ENCODE results near the gene DARS1.

DARS1 gene

DNA sequence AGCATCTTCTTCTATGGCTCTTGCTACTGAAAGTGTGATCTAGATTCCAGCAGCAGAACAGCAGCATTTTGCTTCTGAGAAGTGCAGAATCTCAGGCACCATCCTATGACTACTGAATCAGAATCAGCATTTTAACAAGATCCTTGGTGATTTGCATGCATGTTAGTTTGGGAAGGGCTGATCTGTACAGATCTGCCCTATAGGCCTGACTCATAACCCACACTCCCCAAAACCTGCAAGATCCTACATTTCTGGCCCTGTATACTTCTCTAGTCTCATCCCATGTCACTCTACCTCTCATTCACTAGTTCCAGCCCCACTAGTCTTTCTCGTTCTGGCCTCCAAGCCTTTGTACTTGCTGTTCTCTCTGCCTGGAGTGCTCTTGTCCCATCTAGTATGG lies 15.7 kb upstream of the DARS1 start (continued):
- TF ChIP-seq ZNF292 (tag by site-specific recombination; IDR thresholded peaks at IDR 0.05; ENCODE audit: borderline replicate concordance, low read depth) (no peak), FEZF1 (tag by site-specific recombination; IDR thresholded peaks at IDR 0.05) (no peak), ZNF585B (tag by site-specific recombination; IDR thresholded peaks at IDR 0.05) (no peak), ZBTB1 (tag by site-specific recombination; IDR thresholded peaks at IDR 0.05) (no peak), ZNF830 (tag by site-specific recombination; IDR thresholded peaks at IDR 0.05; ENCODE audit: low read depth) (no peak), KLF1 (tag by site-specific recombination; IDR thresholded peaks at IDR 0.05) (no peak)
- TF ChIP-seq, protein P1, sequence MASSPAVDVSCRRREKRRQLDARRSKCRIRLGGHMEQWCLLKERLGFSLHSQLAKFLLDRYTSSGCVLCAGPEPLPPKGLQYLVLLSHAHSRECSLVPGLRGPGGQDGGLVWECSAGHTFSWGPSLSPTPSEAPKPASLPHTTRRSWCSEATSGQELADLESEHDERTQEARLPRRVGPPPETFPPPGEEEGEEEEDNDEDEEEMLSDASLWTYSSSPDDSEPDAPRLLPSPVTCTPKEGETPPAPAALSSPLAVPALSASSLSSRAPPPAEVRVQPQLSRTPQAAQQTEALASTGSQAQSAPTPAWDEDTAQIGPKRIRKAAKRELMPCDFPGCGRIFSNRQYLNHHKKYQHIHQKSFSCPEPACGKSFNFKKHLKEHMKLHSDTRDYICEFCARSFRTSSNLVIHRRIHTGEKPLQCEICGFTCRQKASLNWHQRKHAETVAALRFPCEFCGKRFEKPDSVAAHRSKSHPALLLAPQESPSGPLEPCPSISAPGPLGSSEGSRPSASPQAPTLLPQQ (tag by site-specific recombination; IDR thresholded peaks at IDR 0.05), result no peak

DNA sequence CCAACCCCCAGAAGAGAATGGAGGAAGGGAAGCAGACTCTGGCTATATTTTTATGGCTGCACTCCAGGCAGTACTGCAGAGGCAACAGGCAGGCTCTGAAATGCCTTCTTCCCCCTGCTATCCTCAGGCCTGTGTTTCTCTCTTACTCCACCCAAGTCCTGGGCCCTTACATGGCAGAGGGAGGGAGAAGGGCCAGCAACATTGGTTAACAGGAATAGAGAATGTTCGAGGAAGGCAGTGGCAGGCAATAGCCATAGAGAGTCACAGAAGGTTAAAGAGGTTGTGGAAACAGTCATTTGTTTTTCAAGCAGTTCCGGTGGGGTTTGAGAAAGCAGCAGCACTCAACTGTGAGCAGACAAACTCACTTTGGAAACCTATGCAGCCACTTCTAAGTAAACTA lies 15.1 kb upstream of the DARS1 start:
- Histone ChIP-seq H3K4me3 (ENCODE audit: low read depth, low read length) (no peak overlapping the region), H3K36me3 (ENCODE audit: control insufficient read depth in 2 of 2, insufficient read depth in 1 of 2, low read length in 2 of 2) (no peaks in the 10 kb centered on the region), H3K27ac (ENCODE audit: extremely low read depth, low read depth, low read length) (no peak overlapping the region), H3K4me1 (ENCODE audit: control insufficient read depth, insufficient read depth, low read length) (no peaks in the 10 kb centered on the region), H3K9me3 (ENCODE audit: control insufficient read depth, insufficient read depth, low read depth, low read length) (no peaks in the 10 kb centered on the region)
- CTCF ChIA-PET, result no interaction called here
- TF ChIP-seq, protein P2, sequence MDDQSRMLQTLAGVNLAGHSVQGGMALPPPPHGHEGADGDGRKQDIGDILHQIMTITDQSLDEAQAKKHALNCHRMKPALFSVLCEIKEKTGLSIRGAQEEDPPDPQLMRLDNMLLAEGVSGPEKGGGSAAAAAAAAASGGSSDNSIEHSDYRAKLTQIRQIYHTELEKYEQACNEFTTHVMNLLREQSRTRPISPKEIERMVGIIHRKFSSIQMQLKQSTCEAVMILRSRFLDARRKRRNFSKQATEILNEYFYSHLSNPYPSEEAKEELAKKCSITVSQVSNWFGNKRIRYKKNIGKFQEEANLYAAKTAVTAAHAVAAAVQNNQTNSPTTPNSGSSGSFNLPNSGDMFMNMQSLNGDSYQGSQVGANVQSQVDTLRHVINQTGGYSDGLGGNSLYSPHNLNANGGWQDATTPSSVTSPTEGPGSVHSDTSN (CRISPR knock-in tag; IDR thresholded peaks at IDR 0.05), result no peak
- no peak for TF ChIP-seq ZNF133 (tag by site-specific recombination; IDR thresholded peaks at IDR 0.05)
- no peak for TF ChIP-seq ZFHX2 (tag by site-specific recombination; conservative IDR thresholded peaks at IDR 0.05)
- TF ChIP-seq, protein P3, sequence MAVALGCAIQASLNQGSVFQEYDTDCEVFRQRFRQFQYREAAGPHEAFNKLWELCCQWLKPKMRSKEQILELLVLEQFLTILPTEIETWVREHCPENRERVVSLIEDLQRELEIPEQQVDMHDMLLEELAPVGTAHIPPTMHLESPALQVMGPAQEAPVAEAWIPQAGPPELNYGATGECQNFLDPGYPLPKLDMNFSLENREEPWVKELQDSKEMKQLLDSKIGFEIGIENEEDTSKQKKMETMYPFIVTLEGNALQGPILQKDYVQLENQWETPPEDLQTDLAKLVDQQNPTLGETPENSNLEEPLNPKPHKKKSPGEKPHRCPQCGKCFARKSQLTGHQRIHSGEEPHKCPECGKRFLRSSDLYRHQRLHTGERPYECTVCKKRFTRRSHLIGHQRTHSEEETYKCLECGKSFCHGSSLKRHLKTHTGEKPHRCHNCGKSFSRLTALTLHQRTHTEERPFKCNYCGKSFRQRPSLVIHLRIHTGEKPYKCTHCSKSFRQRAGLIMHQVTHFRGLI (tag by site-specific recombination; IDR thresholded peaks at IDR 0.05), result no peak
- TF ChIP-seq, protein P4, sequence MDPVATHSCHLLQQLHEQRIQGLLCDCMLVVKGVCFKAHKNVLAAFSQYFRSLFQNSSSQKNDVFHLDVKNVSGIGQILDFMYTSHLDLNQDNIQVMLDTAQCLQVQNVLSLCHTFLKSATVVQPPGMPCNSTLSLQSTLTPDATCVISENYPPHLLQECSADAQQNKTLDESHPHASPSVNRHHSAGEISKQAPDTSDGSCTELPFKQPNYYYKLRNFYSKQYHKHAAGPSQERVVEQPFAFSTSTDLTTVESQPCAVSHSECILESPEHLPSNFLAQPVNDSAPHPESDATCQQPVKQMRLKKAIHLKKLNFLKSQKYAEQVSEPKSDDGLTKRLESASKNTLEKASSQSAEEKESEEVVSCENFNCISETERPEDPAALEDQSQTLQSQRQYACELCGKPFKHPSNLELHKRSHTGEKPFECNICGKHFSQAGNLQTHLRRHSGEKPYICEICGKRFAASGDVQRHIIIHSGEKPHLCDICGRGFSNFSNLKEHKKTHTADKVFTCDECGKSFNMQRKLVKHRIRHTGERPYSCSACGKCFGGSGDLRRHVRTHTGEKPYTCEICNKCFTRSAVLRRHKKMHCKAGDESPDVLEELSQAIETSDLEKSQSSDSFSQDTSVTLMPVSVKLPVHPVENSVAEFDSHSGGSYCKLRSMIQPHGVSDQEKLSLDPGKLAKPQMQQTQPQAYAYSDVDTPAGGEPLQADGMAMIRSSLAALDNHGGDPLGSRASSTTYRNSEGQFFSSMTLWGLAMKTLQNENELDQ (tag by site-specific recombination; IDR thresholded peaks at IDR 0.05; ENCODE audit: low read depth), result no peak
- no peak for TF ChIP-seq ZBTB1 (tag by site-specific recombination; IDR thresholded peaks at IDR 0.05)
- no peak for TF ChIP-seq ZNF624 (tag by site-specific recombination; IDR thresholded peaks at IDR 0.05)
- no peak for TF ChIP-seq ZNF335 (tag by site-specific recombination; conservative IDR thresholded peaks at IDR 0.05)
- TF ChIP-seq ZNF555 (tag by site-specific recombination; conservative IDR thresholded peaks at IDR 0.05), result no peak
- no peak for TF ChIP-seq KLF9 (tag by site-specific recombination; IDR thresholded peaks at IDR 0.05; ENCODE audit: low read depth)
- no peak for TF ChIP-seq ZFP37 (tag by site-specific recombination; IDR thresholded peaks at IDR 0.05)
- POLR2A ChIA-PET, result no interaction called here

DNA sequence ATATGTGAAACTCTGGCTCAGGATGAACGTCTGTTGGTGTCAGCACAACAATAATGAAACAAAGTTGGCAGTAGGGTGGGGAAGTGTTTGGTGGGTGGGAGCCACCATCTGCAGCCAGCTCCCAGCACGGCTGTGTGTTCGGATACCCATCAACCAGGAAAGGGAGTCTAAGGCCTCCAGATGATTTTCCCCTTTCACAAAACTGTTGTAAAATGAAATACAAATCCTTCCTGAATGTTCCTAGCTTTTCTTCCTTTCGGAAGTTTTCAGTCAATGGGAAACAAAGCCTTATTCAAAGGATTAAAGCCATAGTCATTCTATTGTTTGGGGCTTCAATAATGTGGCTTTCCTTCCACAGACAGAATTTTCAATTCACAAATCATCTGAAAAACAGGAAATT lies 14.5 kb upstream of the DARS1 start:
- ChIA-PET POLR2A (no interaction called here), CTCF (no interaction called here)
- H3K4me3 ChIP-seq (ENCODE audit: low read depth, low read length), result no peak overlapping the region
- no peaks in the 10 kb centered on the region for H3K36me3 ChIP-seq (ENCODE audit: control insufficient read depth in 2 of 2, insufficient read depth in 1 of 2, low read length in 2 of 2)
- no peaks in the 10 kb centered on the region for H3K9me3 ChIP-seq (ENCODE audit: control insufficient read depth, insufficient read depth, low read depth, low read length)
- no peak for TF ChIP-seq ZNF214 (tag by site-specific recombination; IDR thresholded peaks at IDR 0.05; ENCODE audit: borderline replicate concordance)
- TF ChIP-seq ZNF544 (tag by site-specific recombination; IDR thresholded peaks at IDR 0.05), result no peak
- TF ChIP-seq ZNF112 (tag by site-specific recombination; IDR thresholded peaks at IDR 0.05), result no peak
- TF ChIP-seq ZNF174 (tag by site-specific recombination; IDR thresholded peaks at IDR 0.05), result no peak
- TF ChIP-seq ZNF843 (tag by site-specific recombination; IDR thresholded peaks at IDR 0.05), result no peak
- no peaks in the 10 kb centered on the region for H3K4me1 ChIP-seq (ENCODE audit: control insufficient read depth, insufficient read depth, low read length)
- no peak overlapping the region for H3K27ac ChIP-seq (ENCODE audit: extremely low read depth, low read depth, low read length)

Data from HEK293 (cell line).